Fibroblast of lung (primary cell): ENCODE data around the gene FAR1. TPM values are rescaled to one million over a fixed set of nuclear protein-coding genes. Genes with fewer than 3 reads are reported as not detected.

Source experiments
- DNase-seq, 2 donors: peaks; one replicate each; pipeline versions ENCODE4 v3.0.0 to v3.0.0-alpha.2; 2010; ENCODE audit warnings: low read depth in 2 of 2
- H2AFZ ChIP-seq: 2 replicates; pipeline ENCODE4 v1.5.1; 2012; ENCODE audit warnings: low read length, control low read depth, inconsistent platforms
- H3K27ac ChIP-seq: 2 replicates; pipeline ENCODE4 v1.5.1; 2011; ENCODE audit warnings: low read length, control low read depth; ENCODE audit not compliant: insufficient read depth
- H3K27me3 ChIP-seq: 2 replicates; pipeline ENCODE4 v1.5.1; 2011; ENCODE audit warnings: mild to moderate bottlenecking, low read length; ENCODE audit not compliant: control insufficient read depth, insufficient read depth
- H3K36me3 ChIP-seq: 2 replicates; pipeline ENCODE4 v1.5.1; 2011; ENCODE audit warnings: low read length; ENCODE audit not compliant: control insufficient read depth, insufficient read depth
- H3K4me1 ChIP-seq: 2 replicates; pipeline ENCODE4 v1.5.1; 2011; ENCODE audit warnings: low read length; ENCODE audit not compliant: control insufficient read depth, insufficient read depth; ENCODE audit errors: extremely low read depth
- H3K4me2 ChIP-seq: 2 replicates; pipeline ENCODE4 v1.5.1; 2011; ENCODE audit warnings: low read length, control low read depth; ENCODE audit not compliant: insufficient read depth; ENCODE audit errors: extremely low read depth
- H3K4me3 ChIP-seq, 4 experiments: fragments of 200-600 bp in 1 of 4; sonication (generic) in 1 of 4; replicated peaks in 1 of 4; 2 replicates each; pipeline ENCODE4 v1.5.1; 2011 to 2016; ENCODE audit warnings: low read length in 4 of 4, low read depth in 3 of 4, mild to moderate bottlenecking in 3 of 4, control low read depth in 2 of 4, inconsistent platforms in 1 of 4, mixed read lengths in 1 of 4; ENCODE audit not compliant: insufficient read depth in 1 of 4; ENCODE audit errors: control extremely low read depth in 1 of 4
- H3K79me2 ChIP-seq: 2 replicates; pipeline ENCODE4 v1.5.1; 2012; ENCODE audit warnings: mild to moderate bottlenecking, low read length, inconsistent platforms; ENCODE audit not compliant: control insufficient read depth, insufficient read depth
- H3K9ac ChIP-seq: 2 replicates; pipeline ENCODE4 v1.5.1; 2011; ENCODE audit warnings: mild to moderate bottlenecking, low read length, control low read depth; ENCODE audit not compliant: insufficient read depth
- H3K9me3 ChIP-seq: 2 replicates; pipeline ENCODE4 v1.5.1; 2012; ENCODE audit warnings: low read depth, low read length; ENCODE audit not compliant: control insufficient read depth, insufficient read depth
- H4K20me1 ChIP-seq: 2 replicates; pipeline ENCODE4 v1.5.1; 2011; ENCODE audit warnings: low read length; ENCODE audit not compliant: control insufficient read depth, insufficient read depth; ENCODE audit errors: extremely low read depth
- CTCF ChIP-seq, 2 donors: IDR thresholded peaks in 1 of 2; conservative IDR thresholded peaks in 1 of 2; 1 replicate in 1 of 2; 2 replicates in 1 of 2; pipeline ENCODE4 v1.5.1; 2011 to 2012; ENCODE audit warnings: low read length in 2 of 2, control low read depth in 1 of 2, inconsistent platforms in 1 of 2, low read depth in 1 of 2, mild to moderate bottlenecking in 1 of 2
- EZH2 ChIP-seq: IDR thresholded peaks from 2 replicates; pipeline ENCODE4 v1.5.1; 2012; ENCODE audit warnings: low read length, control low read depth, mild to moderate bottlenecking; ENCODE audit errors: missing control alignments
- polyA plus RNA-seq, 2 donors: library from polyadenylated mRNA; depleted of rRNA in 1 of 2; stranded (reverse) in 1 of 2; unstranded in 1 of 2; fragments of >200 nt; gene quantifications; 2 replicates each; pipeline ENCODE4 v1.2.1, GENCODE V29; 2011 to 2012; ENCODE audit warnings: missing spikeins in 1 of 2
- total RNA-seq: library from RNA; depleted of rRNA; stranded (reverse); fragments of >200 nt; gene quantifications from 2 replicates; pipeline ENCODE4 v1.2.1, GENCODE V29; 2014

The FAR1 gene
- total and polyA plus RNA-seq, 2 donors (not counting 1 experiment from before 2014, with no cell fraction given): 58.1 to 69.1 TPM

GRCh38 chr11:13685461-13686108 is 17.1 kb downstream of the FAR1 start:
- H2AFZ ChIP-seq: no peak overlapping the region
- no peaks in the 10 kb centered on the region for H3K36me3 ChIP-seq
- peaks cover 69% of the 10 kb centered on the region for H3K79me2 ChIP-seq
- no peaks in the 10 kb centered on the region for H3K27me3 ChIP-seq
- no peaks in the 10 kb centered on the region for H4K20me1 ChIP-seq
- no peak overlapping the region for H3K9ac ChIP-seq
- H3K9me3 ChIP-seq: no peaks in the 10 kb centered on the region
- no peak overlapping the region for H3K4me2 ChIP-seq
- H3K27ac ChIP-seq: no peak overlapping the region
- DNase-seq: peak in 1 of 2 donors; percentile 28
- TF ChIP-seq EZH2 (no peak), CTCF (conservative IDR thresholded peaks at IDR 0.05 in 1 of 2, IDR thresholded peaks at IDR 0.05 in 1 of 2; ENCODE audit: low read depth in 1 of 2, low read length in 2 of 2) (no peak)
- H3K4me3 ChIP-seq: no peak overlapping the region
- no peaks in the 10 kb centered on the region for H3K4me1 ChIP-seq

GRCh38 chr11:13686776-13687175 is 18.3 kb downstream of the FAR1 start:
- Histone ChIP-seq H3K27me3 (no peaks in the 10 kb centered on the region), H3K27ac (no peak overlapping the region), H2AFZ (no peak overlapping the region), H3K9ac (no peak overlapping the region), H4K20me1 (no peaks in the 10 kb centered on the region), H3K9me3 (no peaks in the 10 kb centered on the region), H3K79me2 (peaks cover 69% of the 10 kb centered on the region), H3K36me3 (no peaks in the 10 kb centered on the region), H3K4me3 (no peak overlapping the region), H3K4me2 (no peak overlapping the region), H3K4me1 (no peaks in the 10 kb centered on the region)
- no peak for TF ChIP-seq EZH2
- TF ChIP-seq CTCF (conservative IDR thresholded peaks at IDR 0.05 in 1 of 2, IDR thresholded peaks at IDR 0.05 in 1 of 2; ENCODE audit: low read depth in 1 of 2, low read length in 2 of 2): no peak
- DNase-seq: no peak

GRCh38 chr11:13687271-13687670 is 18.8 kb downstream of the FAR1 start:
- H3K27me3 ChIP-seq: no peaks in the 10 kb centered on the region
- no peak overlapping the region for H3K4me2 ChIP-seq
- H2AFZ ChIP-seq: no peak overlapping the region
- H3K4me3 ChIP-seq: no peak overlapping the region
- no peaks in the 10 kb centered on the region for H3K9me3 ChIP-seq
- no peaks in the 10 kb centered on the region for H3K4me1 ChIP-seq
- H3K79me2 ChIP-seq: peaks cover 68% of the 10 kb centered on the region
- no peaks in the 10 kb centered on the region for H4K20me1 ChIP-seq
- H3K27ac ChIP-seq: no peak overlapping the region
- no peak overlapping the region for H3K9ac ChIP-seq
- peak in 1 of 2 donors; percentile 18 for DNase-seq
- no peak for TF ChIP-seq CTCF (conservative IDR thresholded peaks at IDR 0.05 in 1 of 2, IDR thresholded peaks at IDR 0.05 in 1 of 2; ENCODE audit: low read depth in 1 of 2, low read length in 2 of 2)
- TF ChIP-seq EZH2: no peak
- no peaks in the 10 kb centered on the region for H3K36me3 ChIP-seq
